PC-9 (cell line): ENCODE measurements around the gene TMEM98. TPM values are rescaled to one million over a fixed set of nuclear protein-coding genes. Genes with fewer than 3 reads are reported as not detected.

Experiments
- BruUV-seq: library from RNA; stranded (reverse); fragments of 400-500 nt; replicated peaks from 2 replicates; lab custom pipeline; 2021; lab: Mats Ljungman, UMichigan
- CTCF ChIA-PET: fragments of 300-600 bp; sonication (Branson Sonifier 250); formaldehyde crosslinking; loops from one replicate; lab custom pipeline; 2022; ENCODE audit warnings: antibody characterized with exemption; lab: Charles Lee
- POLR2A ChIA-PET: fragments of 300-600 bp; sonication (Branson Sonifier 250); formaldehyde crosslinking; loops from one replicate; lab custom pipeline; 2022; ENCODE audit warnings: antibody characterized with exemption; ENCODE audit not compliant: unreplicated experiment; lab: Charles Lee
- DNase-seq, 2 experiments: peaks; one replicate each; pipeline versions ENCODE4 v3.0.0 to v3.0.0-alpha.2; 2015 to 2022; ENCODE audit warnings: mixed read lengths in 1 of 2
- H2AFZ ChIP-seq: fragments of 200-600 bp; sonication (generic); 2 replicates; pipeline ENCODE4 v1.8.1; 2017; ENCODE audit warnings: antibody characterized with exemption
- H3F3A ChIP-seq: fragments of 200-600 bp; sonication (generic); 2 replicates; pipeline ENCODE4 v1.8.1; 2017; ENCODE audit warnings: antibody characterized with exemption, mild to moderate bottlenecking, low read depth; ENCODE audit not compliant: insufficient read depth
- H3K27ac ChIP-seq: fragments of 200-600 bp; sonication (generic); 2 replicates; pipeline ENCODE4 v1.6.1; 2016; ENCODE audit warnings: mixed run types
- H3K27me3 ChIP-seq: fragments of 200-600 bp; sonication (generic); 2 replicates; pipeline ENCODE4 v1.6.1; 2016; ENCODE audit warnings: low read depth, mixed run types; ENCODE audit not compliant: insufficient read depth
- H3K36me3 ChIP-seq: fragments of 200-600 bp; sonication (generic); 2 replicates; pipeline ENCODE4 v1.6.1; 2016; ENCODE audit warnings: low read depth, mixed run types
- H3K4me1 ChIP-seq: fragments of 200-600 bp; sonication (generic); replicated peaks from 2 replicates; pipeline ENCODE4 v1.6.1; 2016; ENCODE audit warnings: mixed run types; ENCODE audit not compliant: insufficient read depth
- H3K4me2 ChIP-seq: fragments of 200-600 bp; sonication (generic); 2 replicates; pipeline ENCODE4 v1.6.1; 2017; ENCODE audit warnings: mixed run types
- H3K4me3 ChIP-seq: fragments of 200-600 bp; sonication (generic); 2 replicates; pipeline ENCODE4 v1.6.1; 2016; ENCODE audit warnings: mixed run types
- H3K79me2 ChIP-seq: fragments of 200-600 bp; sonication (generic); 2 replicates; pipeline ENCODE4 v1.6.1; 2017; ENCODE audit warnings: low read depth, mixed run types
- H3K9me2 ChIP-seq: fragments of 200-600 bp; sonication (generic); 2 replicates; pipeline ENCODE4 v1.8.1; 2017; ENCODE audit warnings: mild to moderate bottlenecking; ENCODE audit not compliant: insufficient read depth
- H3K9me3 ChIP-seq: fragments of 200-600 bp; sonication (generic); 2 replicates; pipeline ENCODE4 v1.8.1; 2016; ENCODE audit warnings: low read depth; ENCODE audit not compliant: insufficient read depth
- H4K20me1 ChIP-seq: fragments of 200-600 bp; sonication (generic); 2 replicates; pipeline ENCODE4 v1.8.1; 2017; ENCODE audit not compliant: insufficient read depth
- EZH2 ChIP-seq: fragments of 200-600 bp; sonication (generic); IDR thresholded peaks from 2 replicates; pipeline ENCODE4 v1.8.0; 2017; ENCODE audit warnings: antibody characterized with exemption, low read depth
- intact Hi-C: fragments of 100-400 bp; cut with micrococcal nuclease; formaldehyde crosslinking; loops from one replicate; pipeline ENCODE4 v1.10.0; 2022; ENCODE audit not compliant: unreplicated experiment
- total RNA-seq: library from RNA; stranded (reverse); gene quantifications from 2 replicates; pipeline ENCODE4 v1.2.3, GENCODE V29; 2021
- TF ChIP-seq, protein P1 (sequence below): fragments of 200-600 bp; sonication (generic); conservative IDR thresholded peaks from 2 replicates; pipeline ENCODE4 v1.6.1; 2017; ENCODE audit warnings: mixed run types, antibody characterized with exemption, mild to moderate bottlenecking, moderate library complexity

The TMEM98 gene
- total RNA-seq, 1 experiment from 2014 or later: not detected

DNA sequence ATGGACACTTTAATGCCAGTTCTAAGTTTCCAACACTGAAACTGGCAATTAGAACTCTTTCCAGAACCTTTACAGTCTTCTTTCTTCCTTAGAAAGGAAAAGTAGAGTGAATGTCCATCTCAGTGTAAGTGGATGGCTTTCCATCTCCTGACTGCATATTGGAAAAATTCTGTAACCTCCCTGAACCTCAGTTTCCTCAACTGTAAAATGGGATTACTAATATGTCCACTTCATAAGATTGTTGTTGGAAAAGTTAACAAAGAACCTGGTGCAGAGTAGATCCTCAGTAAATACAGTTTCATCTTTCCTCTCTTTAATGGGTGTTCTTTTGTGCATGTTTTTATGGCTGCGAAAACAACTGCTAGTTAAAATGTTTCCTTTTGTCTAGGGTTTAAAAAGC lies 2.6 kb downstream of the TMEM98 start:
- TF ChIP-seq EZH2: no peak
- TF ChIP-seq, protein P1, sequence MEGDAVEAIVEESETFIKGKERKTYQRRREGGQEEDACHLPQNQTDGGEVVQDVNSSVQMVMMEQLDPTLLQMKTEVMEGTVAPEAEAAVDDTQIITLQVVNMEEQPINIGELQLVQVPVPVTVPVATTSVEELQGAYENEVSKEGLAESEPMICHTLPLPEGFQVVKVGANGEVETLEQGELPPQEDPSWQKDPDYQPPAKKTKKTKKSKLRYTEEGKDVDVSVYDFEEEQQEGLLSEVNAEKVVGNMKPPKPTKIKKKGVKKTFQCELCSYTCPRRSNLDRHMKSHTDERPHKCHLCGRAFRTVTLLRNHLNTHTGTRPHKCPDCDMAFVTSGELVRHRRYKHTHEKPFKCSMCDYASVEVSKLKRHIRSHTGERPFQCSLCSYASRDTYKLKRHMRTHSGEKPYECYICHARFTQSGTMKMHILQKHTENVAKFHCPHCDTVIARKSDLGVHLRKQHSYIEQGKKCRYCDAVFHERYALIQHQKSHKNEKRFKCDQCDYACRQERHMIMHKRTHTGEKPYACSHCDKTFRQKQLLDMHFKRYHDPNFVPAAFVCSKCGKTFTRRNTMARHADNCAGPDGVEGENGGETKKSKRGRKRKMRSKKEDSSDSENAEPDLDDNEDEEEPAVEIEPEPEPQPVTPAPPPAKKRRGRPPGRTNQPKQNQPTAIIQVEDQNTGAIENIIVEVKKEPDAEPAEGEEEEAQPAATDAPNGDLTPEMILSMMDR: no peak
- H3K4me1 ChIP-seq: no peaks in the 10 kb centered on the region
- BruUV-seq: no TSS peak
- ChIA-PET CTCF (no interaction called here), POLR2A (no interaction called here)
- H3K9me2 ChIP-seq: no peaks in the 10 kb centered on the region
- no peaks in the 10 kb centered on the region for H3F3A ChIP-seq
- no peaks in the 10 kb centered on the region for H3K79me2 ChIP-seq
- H3K4me3 ChIP-seq: no peak overlapping the region
- peaks cover 80% of the 10 kb centered on the region for H3K27me3 ChIP-seq
- no peaks in the 10 kb centered on the region for H3K36me3 ChIP-seq
- H2AFZ ChIP-seq: no peak overlapping the region
- no peak overlapping the region for H3K27ac ChIP-seq
- intact Hi-C loops: no loop called here
- H4K20me1 ChIP-seq: no peaks in the 10 kb centered on the region
- H3K4me2 ChIP-seq: no peak overlapping the region
- H3K9me3 ChIP-seq: no peaks in the 10 kb centered on the region
- DNase-seq: no peak

DNA sequence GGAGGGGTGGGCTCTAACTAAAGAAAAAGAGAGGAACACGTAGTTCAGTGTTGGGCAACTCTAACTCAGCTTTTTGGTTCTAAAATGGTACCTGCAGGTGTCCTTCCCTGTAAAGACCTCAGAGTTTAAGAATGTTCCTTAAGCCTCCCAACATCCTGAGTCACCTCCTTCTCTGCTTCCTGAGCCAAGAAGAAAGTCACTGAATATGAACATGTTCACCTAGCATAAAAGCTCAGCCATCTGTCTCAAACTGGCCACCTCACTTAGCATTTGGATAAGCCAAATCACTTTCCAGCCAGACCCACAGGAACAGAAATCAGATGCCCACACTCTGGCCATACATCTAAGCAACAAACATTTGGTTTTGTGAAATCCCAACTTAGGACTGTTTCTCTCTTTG lies 3.7 kb downstream of the TMEM98 start:
- no peak for TF ChIP-seq EZH2
- TF ChIP-seq, protein P1: no peak
- intact Hi-C loops: no loop called here
- H3K4me1 ChIP-seq: no peaks in the 10 kb centered on the region
- no peak overlapping the region for H3K4me3 ChIP-seq
- H2AFZ ChIP-seq: no peak overlapping the region
- no peak overlapping the region for H3K4me2 ChIP-seq
- H3K79me2 ChIP-seq: no peaks in the 10 kb centered on the region
- no TSS peak for BruUV-seq
- POLR2A ChIA-PET: no interaction called here
- no peaks in the 10 kb centered on the region for H3K36me3 ChIP-seq
- DNase-seq: no peak
- H3F3A ChIP-seq: no peaks in the 10 kb centered on the region
- no peak overlapping the region for H3K27ac ChIP-seq
- CTCF ChIA-PET: interaction anchor here (0.5 kb wide), 1 partner anchor 791 kb away, joined by 4 read pairs; no protein-coding TSS in a partner anchor
- no peaks in the 10 kb centered on the region for H4K20me1 ChIP-seq
- no peaks in the 10 kb centered on the region for H3K9me2 ChIP-seq
- no peaks in the 10 kb centered on the region for H3K9me3 ChIP-seq
- H3K27me3 ChIP-seq: peaks cover 89% of the 10 kb centered on the region

DNA sequence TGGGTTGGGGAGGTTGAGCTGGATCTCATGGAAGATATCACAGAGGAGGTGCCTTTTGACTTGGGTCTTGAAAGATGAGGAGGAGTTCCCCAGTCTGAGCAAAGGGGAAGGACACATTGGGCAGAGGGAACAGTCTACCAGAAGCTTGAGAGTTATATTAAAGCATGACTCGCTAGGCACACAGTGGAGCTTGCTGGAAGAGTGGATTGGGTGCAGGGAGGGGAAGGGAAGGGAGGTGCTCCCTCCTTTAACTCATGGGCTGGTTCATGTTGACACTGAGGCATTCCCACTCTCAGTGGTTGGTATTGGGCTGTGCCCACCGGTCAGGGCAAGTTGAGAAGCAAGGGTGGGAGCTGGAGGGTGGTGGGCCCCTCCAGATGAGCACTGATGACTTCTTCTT lies 5.9 kb downstream of the TMEM98 start:
- CTCF ChIA-PET: no interaction called here
- Histone ChIP-seq H3K27ac (no peak overlapping the region), H3K4me3 (no peak overlapping the region), H3K27me3 (peaks cover 83% of the 10 kb centered on the region), H2AFZ (no peak overlapping the region), H4K20me1 (no peaks in the 10 kb centered on the region), H3K4me1 (no peaks in the 10 kb centered on the region), H3K36me3 (no peaks in the 10 kb centered on the region), H3K9me3 (no peaks in the 10 kb centered on the region), H3K4me2 (no peak overlapping the region), H3F3A (no peaks in the 10 kb centered on the region), H3K9me2 (no peaks in the 10 kb centered on the region), H3K79me2 (no peaks in the 10 kb centered on the region)
- POLR2A ChIA-PET: no interaction called here
- TF ChIP-seq, protein P1: no peak
- no peak for TF ChIP-seq EZH2
- intact Hi-C loops: no loop called here
- no TSS peak for BruUV-seq
- DNase-seq: no peak
